ENCODE measurements around the gene NEURL4.

GRCh38 chr17:7295230-7296180, 33.6 kb downstream of the NEURL4 start:
- TF ChIP-seq CTCF (conservative IDR thresholded peaks at IDR 0.05) = no peak
- no peak for TF ChIP-seq EZH2 (IDR thresholded peaks at IDR 0.05; ENCODE audit: low read depth)

Measured in PC-9 (cell line).